ENCODE results near the gene LARGE1.

Gene LARGE1

GRCh38 chr22:33330534-33330933, 589.7 kb downstream of the LARGE1 start:
- H3K27me3 ChIP-seq (ENCODE audit: insufficient read depth, low read length) = no peaks in the 10 kb centered on the region
- no peaks in the 10 kb centered on the region for H3F3A ChIP-seq (ENCODE audit: insufficient read depth, low read length)
- no peak overlapping the region for H3K4me3 ChIP-seq (ENCODE audit: low read depth, low read length, poor library complexity, severe bottlenecking)
- H3K79me2 ChIP-seq (ENCODE audit: insufficient read depth, low read length) = no peaks in the 10 kb centered on the region
- no peak overlapping the region for H3K4me2 ChIP-seq (ENCODE audit: low read length)
- no peak for TF ChIP-seq EZH2 (IDR thresholded peaks at IDR 0.05; ENCODE audit: borderline replicate concordance, low read length)
- TF ChIP-seq, protein P1, sequence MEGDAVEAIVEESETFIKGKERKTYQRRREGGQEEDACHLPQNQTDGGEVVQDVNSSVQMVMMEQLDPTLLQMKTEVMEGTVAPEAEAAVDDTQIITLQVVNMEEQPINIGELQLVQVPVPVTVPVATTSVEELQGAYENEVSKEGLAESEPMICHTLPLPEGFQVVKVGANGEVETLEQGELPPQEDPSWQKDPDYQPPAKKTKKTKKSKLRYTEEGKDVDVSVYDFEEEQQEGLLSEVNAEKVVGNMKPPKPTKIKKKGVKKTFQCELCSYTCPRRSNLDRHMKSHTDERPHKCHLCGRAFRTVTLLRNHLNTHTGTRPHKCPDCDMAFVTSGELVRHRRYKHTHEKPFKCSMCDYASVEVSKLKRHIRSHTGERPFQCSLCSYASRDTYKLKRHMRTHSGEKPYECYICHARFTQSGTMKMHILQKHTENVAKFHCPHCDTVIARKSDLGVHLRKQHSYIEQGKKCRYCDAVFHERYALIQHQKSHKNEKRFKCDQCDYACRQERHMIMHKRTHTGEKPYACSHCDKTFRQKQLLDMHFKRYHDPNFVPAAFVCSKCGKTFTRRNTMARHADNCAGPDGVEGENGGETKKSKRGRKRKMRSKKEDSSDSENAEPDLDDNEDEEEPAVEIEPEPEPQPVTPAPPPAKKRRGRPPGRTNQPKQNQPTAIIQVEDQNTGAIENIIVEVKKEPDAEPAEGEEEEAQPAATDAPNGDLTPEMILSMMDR (IDR thresholded peaks at IDR 0.05; ENCODE audit: low read length) = no peak
- H2AFZ ChIP-seq (ENCODE audit: low read length) = no peak overlapping the region
- peaks cover 11% of the 10 kb centered on the region for H3K4me1 ChIP-seq (ENCODE audit: insufficient read depth, low read length, severe bottlenecking)
- H3K36me3 ChIP-seq (ENCODE audit: insufficient read depth, low read length) = no peaks in the 10 kb centered on the region
- no peaks in the 10 kb centered on the region for H3K9me2 ChIP-seq (ENCODE audit: low read depth, low read length)
- no peaks in the 10 kb centered on the region for H4K20me1 ChIP-seq (ENCODE audit: insufficient read depth, low read length)
- H3K9me3 ChIP-seq (ENCODE audit: low read length) = no peaks in the 10 kb centered on the region
- no peak overlapping the region for H3K27ac ChIP-seq (ENCODE audit: low read depth, low read length, poor library complexity, severe bottlenecking)
- H3K9ac ChIP-seq (ENCODE audit: low read length) = no peak overlapping the region

- TF ChIP-seq, protein P1 (IDR thresholded peaks at IDR 0.05; ENCODE audit: low read length) = no peak
- no peak for TF ChIP-seq EZH2 (IDR thresholded peaks at IDR 0.05; ENCODE audit: borderline replicate concordance, low read length)
- Histone ChIP-seq H2AFZ (ENCODE audit: low read length) (no peak overlapping the region), H3K27ac (ENCODE audit: low read depth, low read length, poor library complexity, severe bottlenecking) (no peak overlapping the region), H3K4me2 (ENCODE audit: low read length) (no peak overlapping the region), H3K79me2 (ENCODE audit: insufficient read depth, low read length) (no peaks in the 10 kb centered on the region), H3K27me3 (ENCODE audit: insufficient read depth, low read length) (no peaks in the 10 kb centered on the region), H3K9ac (ENCODE audit: low read length) (no peak overlapping the region), H4K20me1 (ENCODE audit: insufficient read depth, low read length) (no peaks in the 10 kb centered on the region), H3K4me1 (ENCODE audit: insufficient read depth, low read length, severe bottlenecking) (peaks cover 16% of the 10 kb centered on the region), H3K4me3 (ENCODE audit: low read depth, low read length, poor library complexity, severe bottlenecking) (no peak overlapping the region), H3K36me3 (ENCODE audit: insufficient read depth, low read length) (no peaks in the 10 kb centered on the region), H3K9me2 (ENCODE audit: low read depth, low read length) (no peaks in the 10 kb centered on the region), H3F3A (ENCODE audit: insufficient read depth, low read length) (no peaks in the 10 kb centered on the region), H3K9me3 (ENCODE audit: low read length) (no peaks in the 10 kb centered on the region)
Observed at GRCh38 chr22:33329398-33329797, 590.9 kb downstream of the LARGE1 start.

DNA sequence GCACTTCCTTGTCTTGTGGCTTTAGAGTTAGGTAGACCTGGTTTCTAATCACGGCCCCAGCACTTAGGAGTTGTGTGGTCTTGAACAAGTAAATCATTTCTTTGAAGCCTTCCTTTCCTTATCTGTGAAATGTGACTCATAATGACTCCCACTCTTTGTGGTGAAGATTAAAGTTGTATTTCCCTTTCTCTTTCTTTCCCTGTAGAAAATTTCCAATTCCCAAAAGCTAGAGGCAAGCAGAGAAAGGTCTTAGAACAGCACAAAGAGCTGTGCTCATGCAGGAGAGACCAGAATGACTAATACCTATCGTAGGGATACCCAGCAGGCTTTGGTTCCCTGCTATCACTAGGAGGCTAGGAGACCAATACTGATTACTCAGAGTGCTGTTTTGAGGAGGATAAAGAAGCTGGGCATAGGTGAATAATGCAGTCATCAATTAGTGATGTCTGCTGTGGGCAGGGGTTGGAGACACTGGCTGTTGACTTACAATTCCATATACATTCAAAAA, 591.4 kb downstream of the LARGE1 start:
- no peak overlapping the region for H2AFZ ChIP-seq (ENCODE audit: low read length)
- H3K9me2 ChIP-seq (ENCODE audit: low read depth, low read length) = no peaks in the 10 kb centered on the region
- H3K4me1 ChIP-seq (ENCODE audit: insufficient read depth, low read length, severe bottlenecking) = peaks cover 16% of the 10 kb centered on the region
- H3K27me3 ChIP-seq (ENCODE audit: insufficient read depth, low read length) = no peaks in the 10 kb centered on the region
- H3K4me3 ChIP-seq (ENCODE audit: low read depth, low read length, poor library complexity, severe bottlenecking) = no peak overlapping the region
- no peak overlapping the region for H3K4me2 ChIP-seq (ENCODE audit: low read length)
- H3K79me2 ChIP-seq (ENCODE audit: insufficient read depth, low read length) = no peaks in the 10 kb centered on the region
- no peak overlapping the region for H3K9ac ChIP-seq (ENCODE audit: low read length)
- TF ChIP-seq, protein P1 (IDR thresholded peaks at IDR 0.05; ENCODE audit: low read length) = no peak
- TF ChIP-seq EZH2 (IDR thresholded peaks at IDR 0.05; ENCODE audit: borderline replicate concordance, low read length) = no peak
- no peaks in the 10 kb centered on the region for H3F3A ChIP-seq (ENCODE audit: insufficient read depth, low read length)
- no peaks in the 10 kb centered on the region for H3K36me3 ChIP-seq (ENCODE audit: insufficient read depth, low read length)
- H3K9me3 ChIP-seq (ENCODE audit: low read length) = no peaks in the 10 kb centered on the region
- no peaks in the 10 kb centered on the region for H4K20me1 ChIP-seq (ENCODE audit: insufficient read depth, low read length)
- H3K27ac ChIP-seq (ENCODE audit: low read depth, low read length, poor library complexity, severe bottlenecking) = no peak overlapping the region
